ENCODE data around the gene ME2. TPM values are rescaled to one million over a fixed set of nuclear protein-coding genes. Genes with fewer than 3 reads are reported as not detected.
A peak's percentile ranks its signal among the peaks of the same experiment; 100 is the strongest.

The ME2 gene
- total RNA-seq (2021; fragmentation: NEBNext Ultra II Directional; extraction: Animal tissue kit (Norgen Biotek cat#: 25700)) (60.3 and 66.9 TPM in 2 replicates), polyA plus RNA-seq (2011; rRNA removed) (31.0 and 54.7 TPM in 2 replicates), polyA minus RNA-seq (2011; rRNA and poly(A)+ RNA removed) (43.6 and 55.0 TPM in 2 replicates)
- polyA plus RNA-seq (2011; cell fraction: cytosol; rRNA removed): 48.4 TPM
- 19.2 TPM for polyA plus RNA-seq (2011; cell fraction: nucleus; rRNA removed)
- polyA plus RNA-seq (2012, experiment 1 of 2): 35.1 to 54.4 TPM (median 39.6 TPM) in 4 replicates
- 6.8 TPM for polyA plus RNA-seq (2012, experiment 2 of 2)
- polyA plus RNA-seq (2013, experiment 1 of 2): 52.6 TPM
- 51.0 TPM for polyA plus RNA-seq (2013, experiment 2 of 2)
- 31.3 TPM for polyA minus RNA-seq (2011; cell fraction: cytosol; rRNA and poly(A)+ RNA removed)
- 46.1 TPM for polyA minus RNA-seq (2011; cell fraction: nucleus; rRNA and poly(A)+ RNA removed)
- long read RNA-seq, experiment 1, full-length matches to known transcripts: 17 of 60 reads
- long read RNA-seq, experiment 1, partial matches to known transcripts: 35 of 60 reads
- long read RNA-seq, experiment 1, other reads (novel, unspliced or antisense): 8 of 60 reads
- long read RNA-seq, experiment 2, full-length matches to known transcripts: 1 of 10 reads
- long read RNA-seq, experiment 2, partial matches to known transcripts: 4 of 10 reads
- long read RNA-seq, experiment 2, other reads (novel, unspliced or antisense): 5 of 10 reads

DNA sequence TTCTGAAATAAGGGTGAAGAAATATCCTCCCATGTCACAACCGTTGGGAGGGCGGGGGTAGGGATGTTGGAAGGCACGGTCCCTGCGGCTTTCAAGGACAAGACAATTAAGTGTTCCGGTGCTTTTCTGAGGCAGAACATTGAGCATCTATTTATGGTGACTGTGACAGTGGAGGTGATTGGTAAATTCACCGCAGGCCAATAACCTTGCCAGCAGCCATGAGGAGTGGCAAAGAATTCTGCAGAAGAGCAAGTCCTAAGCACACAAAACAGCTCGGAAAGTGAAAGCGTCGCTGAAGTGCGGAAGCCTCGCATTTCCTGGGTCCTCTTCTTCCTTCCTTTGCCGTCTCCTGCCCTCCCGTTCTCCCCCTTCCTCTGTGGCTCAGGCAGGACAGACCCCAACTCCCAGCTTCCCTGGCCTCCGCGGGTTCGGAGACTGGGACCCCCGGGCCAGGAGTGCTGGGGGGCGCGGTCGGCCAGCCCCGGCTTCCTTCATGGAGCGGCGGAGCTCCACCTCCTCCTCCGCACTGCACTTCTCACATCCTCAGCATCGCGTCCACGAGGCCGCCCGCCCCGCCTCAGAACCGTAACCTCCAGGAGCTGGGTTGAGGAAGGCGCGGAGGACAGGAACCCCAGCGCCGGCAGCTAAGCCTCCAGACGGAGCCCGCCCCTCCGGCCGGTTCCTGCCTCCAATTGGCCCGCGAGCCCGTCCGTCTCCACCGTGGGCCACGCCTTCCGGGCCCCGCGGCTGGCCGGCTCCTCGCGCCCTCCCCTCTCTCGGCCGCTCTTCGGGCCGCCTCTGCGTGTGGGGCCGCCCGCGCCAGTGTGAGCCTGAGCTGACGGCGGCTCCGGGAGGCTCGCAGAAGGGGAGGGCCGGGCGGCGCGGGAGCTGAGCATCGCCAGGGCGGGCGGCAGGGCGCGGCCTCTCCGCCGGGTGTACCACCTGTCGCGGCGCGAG is at the start of gene ME2:
Gene ME2 (plus strand): TSS at position 774 of the 957 bp plus-strand sequence. CDS start 16,703 bp downstream, outside the sequence.
- peak within 1 kb of the TSS; percentile 41; the same call in 1 of the 2 replicates for H2BK5ac ChIP-seq (ENCODE audit: low read depth, low read length)
- no peaks in the 10 kb centered on the region for H3K36me3 ChIP-seq (ENCODE audit: control insufficient read depth in 2 of 4, insufficient read depth in 4 of 4, low read length in 3 of 4)
- H4K5ac ChIP-seq (ENCODE audit: insufficient read length, low read depth, low read length): peak within 1 kb of the TSS; percentile 46
- CTCF ChIA-PET (ENCODE audit: partially characterized antibody): interaction anchor here (0.7 to 0.9 kb wide), 2 partner anchors 45 to 86 kb away, joined by 3 read pairs; no protein-coding TSS in a partner anchor
- peak within 1 kb of the TSS; percentile 80 to 89 for H3K4me2 ChIP-seq (ENCODE audit: insufficient read depth in 1 of 2, low read depth in 2 of 2, low read length in 2 of 2)
- no peak within 1 kb of the TSS for H2BK12ac ChIP-seq (ENCODE audit: low read depth, low read length)
- H3K56ac ChIP-seq (replicated peaks; ENCODE audit: insufficient read length, low read depth, low read length): no peak within 1 kb of the TSS
- peak within 1 kb of the TSS; percentile 58 to 93 (median 78) for H3K9ac ChIP-seq (replicated peaks in 1 of 4; ENCODE audit: extremely low read depth in 1 of 4, low read depth in 3 of 4, low read length in 3 of 4)
- no peaks in the 10 kb centered on the region for H3K27me3 ChIP-seq (replicated peaks in 1 of 4; ENCODE audit: control insufficient read depth in 3 of 4, extremely low read depth in 1 of 4, insufficient read depth in 3 of 4, low read length in 3 of 4)
- peak within 1 kb of the TSS; percentile 0; the same call in 1 of the 2 replicates for H2AFZ ChIP-seq (ENCODE audit: low read length)
- H3K23ac ChIP-seq (ENCODE audit: insufficient read length): no peak within 1 kb of the TSS
- H3K14ac ChIP-seq (ENCODE audit: insufficient read length): no peak within 1 kb of the TSS
- H2BK120ac ChIP-seq (replicated peaks; ENCODE audit: low read depth, low read length): no peak within 1 kb of the TSS
- no peak within 1 kb of the TSS for H3K4ac ChIP-seq (replicated peaks; ENCODE audit: insufficient read length, low read depth, low read length)
- peak within 1 kb of the TSS; percentile 5 for H4K91ac ChIP-seq (replicated peaks; ENCODE audit: insufficient read length, low read length)
- no peaks in the 10 kb centered on the region; a peak in 1 of 4 replicates for H3K9me3 ChIP-seq (ENCODE audit: insufficient read depth in 2 of 2, low read depth in 1 of 2, low read length in 1 of 2)
- H3K4me1 ChIP-seq (replicated peaks in 1 of 4; ENCODE audit: control insufficient read depth in 3 of 4, insufficient read depth in 4 of 4, low read length in 3 of 4): peaks cover 0 to 7% (median 2%) of the 10 kb centered on the region in 4 experiments; a peak in 4 of 7 replicates
- H2BK20ac ChIP-seq (ENCODE audit: low read length): no peak within 1 kb of the TSS
- peaks cover 11% of the 10 kb centered on the region for H3K23me2 ChIP-seq (ENCODE audit: low read depth, low read length)
- H2BK15ac ChIP-seq (ENCODE audit: low read length): no peak within 1 kb of the TSS
- H3K4me3 ChIP-seq (ENCODE audit: extremely low read depth in 1 of 4, insufficient read depth in 2 of 4, low read depth in 3 of 4, low read length in 4 of 4): peak within 1 kb of the TSS; percentile 82 to 90 (median 86)
- peak within 1 kb of the TSS; percentile 90 for H4K8ac ChIP-seq (ENCODE audit: extremely low read depth, insufficient read depth, low read length)
- no peak within 1 kb of the TSS for H2AK5ac ChIP-seq (ENCODE audit: low read depth, low read length)
- H3K79me2 ChIP-seq (ENCODE audit: control insufficient read depth in 1 of 2, insufficient read depth in 2 of 2, low read length in 2 of 2): peaks cover 12 to 43% of the 10 kb centered on the region in 2 experiments
- peak within 1 kb of the TSS; percentile 54; the same call in 1 of the 2 replicates for H3K27ac ChIP-seq (ENCODE audit: low read depth, low read length)
- H4K20me1 ChIP-seq (replicated peaks in 1 of 2; ENCODE audit: control insufficient read depth in 1 of 2, insufficient read depth in 2 of 2, low read length in 2 of 2): peaks cover 0 to 1% of the 10 kb centered on the region in 2 experiments
- H3K18ac ChIP-seq (ENCODE audit: extremely low read depth, low read length): peak within 1 kb of the TSS; percentile 95
- DNase-seq (ENCODE audit: low read depth in 1 of 2, low spot score in 2 of 2) (peak; percentile 75 to 98), FAIRE-seq (no peak)
- 2% methylated on average over 47 of the region's 78 CpGs; no CpG with 5 or more reads in 1 of the 2 experiments for WGBS, 2 experiments (ENCODE audit: extremely low coverage in 1 of 2, insufficient coverage in 1 of 2, insufficient read length in 1 of 2, insufficient replicate concordance in 2 of 2, low coverage in 1 of 2, low lambda C conversion rate in 2 of 2, missing lambda C conversion rate in 1 of 2)
- POLR2A ChIA-PET (ENCODE audit: partially characterized antibody): interaction anchor here (0.6 to 1.4 kb wide), 14 partner anchors 9 to 1962 kb away, joined by 3 to 5 read pairs (median 3); partner anchors contain the start of gene SMAD4
- H3K79me1 ChIP-seq (ENCODE audit: low read depth, low read length): peaks cover 4% of the 10 kb centered on the region; the same call in 1 of the 2 replicates
- no peak for TF ChIP-seq MAFK (IDR thresholded peaks at IDR 0.05; ENCODE audit: low read depth, low read length)
- TF ChIP-seq RNF2 (IDR thresholded peaks at IDR 0.05; ENCODE audit: borderline replicate concordance, low read depth, low read length, missing control alignments, poor library complexity, severe bottlenecking): no peak
- TF ChIP-seq BCL11A (IDR thresholded peaks at IDR 0.05; ENCODE audit: low read depth in 2 of 2, low read length in 2 of 2): no peak
- TF ChIP-seq SIRT6 (IDR thresholded peaks at IDR 0.05; ENCODE audit: low read length): no peak
- TF ChIP-seq SIN3A (conservative IDR thresholded peaks at IDR 0.05 in 1 of 2, IDR thresholded peaks at IDR 0.05 in 1 of 2; ENCODE audit: low read depth in 1 of 2, low read length in 2 of 2): no peak
- TF ChIP-seq JUND (IDR thresholded peaks at IDR 0.05; ENCODE audit: low read length): no peak
- TF ChIP-seq GABPA (IDR thresholded peaks at IDR 0.05; ENCODE audit: borderline replicate concordance, insufficient read depth, low read length): no peak

Data from H1 (cell line).